ENCODE measurements around the gene ATXN1.

ATXN1 gene

DNA sequence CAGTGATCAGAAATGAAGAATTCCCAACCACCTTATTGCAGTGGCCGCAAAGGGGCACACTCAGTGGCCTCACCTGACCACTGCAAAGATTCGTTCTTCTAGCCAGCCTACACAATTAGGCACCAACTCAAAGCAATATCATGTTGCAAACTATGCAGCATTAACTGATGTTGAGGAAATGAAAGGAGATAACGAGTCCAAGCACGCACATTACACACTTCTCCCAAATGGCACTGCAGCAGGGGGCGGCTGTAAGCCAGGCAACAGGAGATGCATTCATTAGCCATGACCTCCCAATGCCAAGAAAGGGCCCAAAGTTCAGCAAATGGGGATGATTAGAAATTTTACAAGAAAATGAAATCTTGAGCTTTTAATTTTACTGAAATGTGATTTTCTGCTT, 39.3 kb downstream of the ATXN1 start:
- CTCF ChIA-PET = interaction anchor here (1.1 to 1.7 kb wide), 5 partner anchors 9 to 40 kb away, joined by 3 to 6 read pairs (median 4); partner anchors contain the start of gene ATXN1
- no peak for TF ChIP-seq CTCF (IDR thresholded peaks at IDR 0.05; ENCODE audit: control extremely low read depth, extremely low read depth, low read depth, missing control alignments)
- POLR2A ChIA-PET = no interaction called here
- no peak for DNase-seq (ENCODE audit: extremely low spot score)

- ChIA-PET POLR2A (no interaction called here), CTCF (interaction anchor here (1.1 to 1.7 kb wide), 5 partner anchors 8 to 404 kb away, joined by 3 to 6 read pairs (median 4); no protein-coding TSS in a partner anchor)
- DNase-seq (ENCODE audit: extremely low spot score) = no peak
- no peak for TF ChIP-seq CTCF (IDR thresholded peaks at IDR 0.05; ENCODE audit: control extremely low read depth, extremely low read depth, low read depth, missing control alignments)
Measured at GRCh38 chr6:16720861-16721260, 40.4 kb downstream of the ATXN1 start.

- ChIA-PET CTCF (interaction anchor here (1.0 to 1.6 kb wide), 4 partner anchors 24 to 403 kb away, joined by 3 read pairs; no protein-coding TSS in a partner anchor), POLR2A (no interaction called here)
- TF ChIP-seq CTCF (IDR thresholded peaks at IDR 0.05; ENCODE audit: control extremely low read depth, extremely low read depth, low read depth, missing control alignments) = no peak
- no peak for DNase-seq (ENCODE audit: extremely low spot score)
Measured at GRCh38 chr6:16719488-16719887, 41.8 kb downstream of the ATXN1 start.

DNA sequence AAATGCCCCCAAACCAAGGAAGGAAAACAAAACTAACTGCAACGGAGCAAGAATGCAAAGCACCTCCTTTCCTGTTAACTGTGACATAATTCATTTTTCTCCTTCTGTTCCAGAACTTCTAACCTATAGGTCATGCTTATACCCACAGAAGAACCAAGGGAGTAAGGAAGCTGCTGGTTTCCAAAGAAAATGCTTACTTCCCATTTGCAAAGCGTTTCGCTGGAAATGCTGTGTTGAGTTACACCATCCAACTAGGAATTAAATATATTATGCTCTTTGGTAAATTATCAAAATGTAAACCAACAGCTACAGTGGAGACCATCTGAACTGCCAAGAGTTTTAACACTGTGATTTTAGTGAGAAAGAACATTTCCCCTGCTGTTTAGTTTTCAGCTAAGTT, 42.9 kb downstream of the ATXN1 start:
- POLR2A ChIA-PET = no interaction called here
- no peak for TF ChIP-seq CTCF (IDR thresholded peaks at IDR 0.05; ENCODE audit: control extremely low read depth, extremely low read depth, low read depth, missing control alignments)
- no peak for DNase-seq (ENCODE audit: extremely low spot score)
- CTCF ChIA-PET = interaction anchor here (1.0 to 1.6 kb wide), 3 partner anchors 14 to 49 kb away, joined by 3 to 4 read pairs (median 3); no protein-coding TSS in a partner anchor

GRCh38 chr6:16717275-16717942, 43.9 kb downstream of the ATXN1 start:
- ChIA-PET POLR2A (no interaction called here), CTCF (interaction anchor here (0.7 to 1.0 kb wide), 2 partner anchors 9 to 26 kb away, joined by 3 read pairs; no protein-coding TSS in a partner anchor)
- TF ChIP-seq CTCF (IDR thresholded peaks at IDR 0.05; ENCODE audit: control extremely low read depth, extremely low read depth, low read depth, missing control alignments) = no peak
- no peak for DNase-seq (ENCODE audit: extremely low spot score)

- ChIA-PET CTCF (interaction anchor here (0.9 to 2.7 kb wide), 5 partner anchors 9 to 385 kb away, joined by 3 to 11 read pairs (median 5); no protein-coding TSS in a partner anchor), POLR2A (no interaction called here)
Measured at GRCh38 chr6:16716321-16716858, 44.9 kb downstream of the ATXN1 start.

More at GRCh38 chr6:16716321-16716858, 44.9 kb downstream of the ATXN1 start:
- DNase-seq (ENCODE audit: extremely low spot score) = no peak
- no peak for TF ChIP-seq CTCF (IDR thresholded peaks at IDR 0.05; ENCODE audit: control extremely low read depth, extremely low read depth, low read depth, missing control alignments)

Data from GM10248 (cell line).